Measurements from ENCODE around the gene SSBP2.
"Not testable (repeated sequence)": the region's sequence is repeated elsewhere in the genome, so short reads cannot be mapped to it uniquely, and the experiment has no call there.

Gene SSBP2

GRCh38 chr5:81650987-81651386 is 99.9 kb downstream of the SSBP2 start:
- DNase-seq = no peak

GRCh38 chr5:81646469-81646995 is 104.4 kb downstream of the SSBP2 start:
- DNase-seq = no peak

GRCh38 chr5:81642210-81642609 is 108.7 kb downstream of the SSBP2 start:
- DNase-seq = no peak

- no peak for DNase-seq
Measured at GRCh38 chr5:81639556-81639955, 111.3 kb downstream of the SSBP2 start.

GRCh38 chr5:81638471-81638870 is 112.4 kb downstream of the SSBP2 start:
- no peak for DNase-seq

GRCh38 chr5:81633891-81634290 is 117.0 kb downstream of the SSBP2 start:
- no peak for DNase-seq

GRCh38 chr5:81633471-81633870 is 117.4 kb downstream of the SSBP2 start:
- DNase-seq = no peak

GRCh38 chr5:81632679-81633078 is 118.2 kb downstream of the SSBP2 start:
- DNase-seq = no peak

GRCh38 chr5:81631621-81632020 is 119.3 kb downstream of the SSBP2 start:
- DNase-seq = no peak

- DNase-seq = no peak
Measured at GRCh38 chr5:81631124-81631523, 119.8 kb downstream of the SSBP2 start.

GRCh38 chr5:81630684-81631083 is 120.2 kb downstream of the SSBP2 start:
- no peak for DNase-seq

GRCh38 chr5:81629986-81630385 is 120.9 kb downstream of the SSBP2 start:
- no peak for DNase-seq

- DNase-seq = not testable (repeated sequence)
Measured at GRCh38 chr5:81628061-81628460, 122.8 kb downstream of the SSBP2 start.

GRCh38 chr5:81626524-81626923 is 124.4 kb downstream of the SSBP2 start:
- DNase-seq = peak; percentile 83

- DNase-seq = no peak
Measured at GRCh38 chr5:81609810-81610375, 141.0 kb downstream of the SSBP2 start.

GRCh38 chr5:81608976-81609375 is 141.9 kb downstream of the SSBP2 start:
- DNase-seq = no peak

- no peak for DNase-seq
Measured at GRCh38 chr5:81607693-81608092, 143.2 kb downstream of the SSBP2 start.

- DNase-seq = no peak
Measured at GRCh38 chr5:81606150-81606549, 144.7 kb downstream of the SSBP2 start.

GRCh38 chr5:81605299-81605698 is 145.6 kb downstream of the SSBP2 start:
- DNase-seq = no peak

GRCh38 chr5:81604193-81604592 is 146.7 kb downstream of the SSBP2 start:
- DNase-seq = no peak

- DNase-seq = no peak
Measured at GRCh38 chr5:81601919-81602318, 149.0 kb downstream of the SSBP2 start.

GRCh38 chr5:81592085-81592484 is 158.8 kb downstream of the SSBP2 start:
- not testable (repeated sequence) for DNase-seq

- no peak for DNase-seq
Measured at GRCh38 chr5:81590498-81591384, 160.2 kb downstream of the SSBP2 start.

- DNase-seq = no peak
Measured at GRCh38 chr5:81579262-81579924, 171.5 kb downstream of the SSBP2 start.
